Karpas-422 (cell line): Measurements from ENCODE around the gene PCGF5. TPM values are rescaled to one million over a fixed set of nuclear protein-coding genes. Genes with fewer than 3 reads are reported as not detected.

Experiments used
- DNase-seq: peaks from one replicate; pipeline ENCODE4 v3.0.0-alpha.2; 2015
- H2AFZ ChIP-seq: fragments of 200-600 bp; sonication (generic); 2 replicates; pipeline ENCODE4 v1.6.1; 2014; ENCODE audit warnings: antibody characterized with exemption, low read length, mixed read lengths
- H3K27ac ChIP-seq: fragments of 200-600 bp; sonication (generic); 2 replicates; pipeline ENCODE4 v1.5.1; 2014; ENCODE audit warnings: mild to moderate bottlenecking, low read length, moderate library complexity
- H3K27me3 ChIP-seq: fragments of 200-600 bp; sonication (generic); 2 replicates; pipeline ENCODE4 v1.6.1; 2014; ENCODE audit warnings: low read length, mixed read lengths
- H3K36me3 ChIP-seq: fragments of 200-600 bp; sonication (generic); 2 replicates; pipeline ENCODE4 v1.6.1; 2014; ENCODE audit warnings: low read length, mixed read lengths; ENCODE audit not compliant: insufficient read depth
- H3K4me1 ChIP-seq: fragments of 200-600 bp; sonication (generic); 2 replicates; pipeline ENCODE4 v1.6.1; 2014; ENCODE audit warnings: mild to moderate bottlenecking, low read length, mixed read lengths
- H3K4me2 ChIP-seq: fragments of 200-600 bp; sonication (generic); 2 replicates; pipeline ENCODE4 v1.6.1; 2014; ENCODE audit warnings: low read length, low read depth, mild to moderate bottlenecking; ENCODE audit not compliant: poor library complexity, severe bottlenecking
- H3K4me3 ChIP-seq: fragments of 200-600 bp; sonication (generic); 2 replicates; pipeline ENCODE4 v1.5.1; 2014; ENCODE audit warnings: mild to moderate bottlenecking, antibody characterized with exemption, low read length, mixed read lengths
- H3K79me2 ChIP-seq: fragments of 200-600 bp; sonication (generic); 2 replicates; pipeline ENCODE4 v1.6.1; 2014; ENCODE audit warnings: mild to moderate bottlenecking, low read length, mixed read lengths
- H3K9ac ChIP-seq: fragments of 200-600 bp; sonication (generic); 2 replicates; pipeline ENCODE4 v1.6.0; 2014; ENCODE audit warnings: low read length
- H3K9me2 ChIP-seq: fragments of 200-600 bp; sonication (generic), shearing (Covaris generic); replicated peaks from 2 replicates; pipeline ENCODE4 v1.6.0; 2014; ENCODE audit warnings: mild to moderate bottlenecking, low read length, moderate library complexity; ENCODE audit not compliant: insufficient read depth
- H3K9me3 ChIP-seq: fragments of 300-700, 200-600 bp; sonication (generic); 2 replicates; pipeline ENCODE4 v1.6.1; 2014; ENCODE audit warnings: low read length, mixed read lengths
- H4K20me1 ChIP-seq: fragments of 200-600 bp; sonication (generic); 2 replicates; pipeline ENCODE4 v1.6.1; 2014; ENCODE audit warnings: mild to moderate bottlenecking, antibody characterized with exemption, low read length, low read depth; ENCODE audit not compliant: insufficient read depth
- total RNA-seq: library from RNA; depleted of rRNA; stranded (reverse); fragments of >200 nt; shearing (Covaris generic); gene quantifications from 2 replicates; pipeline ENCODE4 v1.2.3, GENCODE V29; 2014; ENCODE audit warnings: low replicate concordance

Gene PCGF5
- total RNA-seq, 1 experiment from 2014 or later: 4.0 TPM

- DNase-seq: no peak
- H3K9ac ChIP-seq: no peak overlapping the region
- H2AFZ ChIP-seq: no peak overlapping the region
- H3K9me2 ChIP-seq: no peaks in the 10 kb centered on the region
- H3K9me3 ChIP-seq: no peaks in the 10 kb centered on the region
- no peak overlapping the region for H3K4me2 ChIP-seq
- H3K4me3 ChIP-seq: no peak overlapping the region
- H3K4me1 ChIP-seq: no peaks in the 10 kb centered on the region
- H4K20me1 ChIP-seq: no peaks in the 10 kb centered on the region
- no peaks in the 10 kb centered on the region for H3K79me2 ChIP-seq
- H3K27me3 ChIP-seq: no peaks in the 10 kb centered on the region
- H3K36me3 ChIP-seq: no peaks in the 10 kb centered on the region
- no peak overlapping the region for H3K27ac ChIP-seq
These were observed 19.1 kb upstream of the PCGF5 start for GRCh38 chr10:91201213-91201996.

GRCh38 chr10:91206427-91206826, 14.0 kb upstream of the PCGF5 start:
- Histone ChIP-seq H3K9me2 (no peaks in the 10 kb centered on the region), H3K9me3 (no peaks in the 10 kb centered on the region), H3K4me2 (no peak overlapping the region), H2AFZ (no peak overlapping the region), H4K20me1 (no peaks in the 10 kb centered on the region), H3K9ac (no peak overlapping the region), H3K36me3 (no peaks in the 10 kb centered on the region), H3K4me3 (no peak overlapping the region), H3K27ac (no peak overlapping the region), H3K4me1 (no peaks in the 10 kb centered on the region), H3K27me3 (no peaks in the 10 kb centered on the region), H3K79me2 (no peaks in the 10 kb centered on the region)
- no peak for DNase-seq

GRCh38 chr10:91206837-91207474, 13.5 kb upstream of the PCGF5 start:
- DNase-seq: no peak
- H3K27ac ChIP-seq: no peak overlapping the region
- no peaks in the 10 kb centered on the region for H3K36me3 ChIP-seq
- H3K4me3 ChIP-seq: no peak overlapping the region
- no peaks in the 10 kb centered on the region for H3K4me1 ChIP-seq
- no peaks in the 10 kb centered on the region for H4K20me1 ChIP-seq
- H2AFZ ChIP-seq: no peak overlapping the region
- H3K4me2 ChIP-seq: no peak overlapping the region
- no peaks in the 10 kb centered on the region for H3K79me2 ChIP-seq
- H3K9ac ChIP-seq: no peak overlapping the region
- H3K9me2 ChIP-seq: no peaks in the 10 kb centered on the region
- H3K9me3 ChIP-seq: no peaks in the 10 kb centered on the region
- no peaks in the 10 kb centered on the region for H3K27me3 ChIP-seq

GRCh38 chr10:91208642-91209041, 11.8 kb upstream of the PCGF5 start:
- Histone ChIP-seq H3K9me2 (no peaks in the 10 kb centered on the region), H3K9me3 (no peaks in the 10 kb centered on the region), H3K9ac (no peak overlapping the region), H3K36me3 (no peaks in the 10 kb centered on the region), H3K79me2 (no peaks in the 10 kb centered on the region), H3K27me3 (no peaks in the 10 kb centered on the region), H3K4me1 (no peaks in the 10 kb centered on the region), H3K4me2 (no peak overlapping the region), H3K4me3 (no peak overlapping the region), H2AFZ (no peak overlapping the region), H4K20me1 (no peaks in the 10 kb centered on the region), H3K27ac (no peak overlapping the region)
- no peak for DNase-seq

GRCh38 chr10:91210014-91210413, 10.4 kb upstream of the PCGF5 start:
- H3K4me1 ChIP-seq: no peaks in the 10 kb centered on the region
- H3K9me2 ChIP-seq: no peaks in the 10 kb centered on the region
- no peak overlapping the region for H3K4me2 ChIP-seq
- no peak for DNase-seq
- H4K20me1 ChIP-seq: no peaks in the 10 kb centered on the region
- H3K9me3 ChIP-seq: no peaks in the 10 kb centered on the region
- no peak overlapping the region for H3K4me3 ChIP-seq
- H3K36me3 ChIP-seq: no peaks in the 10 kb centered on the region
- no peak overlapping the region for H2AFZ ChIP-seq
- H3K9ac ChIP-seq: no peak overlapping the region
- H3K27me3 ChIP-seq: no peaks in the 10 kb centered on the region
- H3K27ac ChIP-seq: no peak overlapping the region
- no peaks in the 10 kb centered on the region for H3K79me2 ChIP-seq

GRCh38 chr10:91210435-91210834, 10.0 kb upstream of the PCGF5 start:
- Histone ChIP-seq H3K36me3 (no peaks in the 10 kb centered on the region), H3K4me1 (no peaks in the 10 kb centered on the region), H4K20me1 (no peaks in the 10 kb centered on the region), H3K4me3 (no peak overlapping the region), H3K9ac (no peak overlapping the region), H3K27me3 (no peaks in the 10 kb centered on the region), H3K27ac (no peak overlapping the region), H2AFZ (no peak overlapping the region), H3K9me3 (no peaks in the 10 kb centered on the region), H3K9me2 (no peaks in the 10 kb centered on the region), H3K4me2 (no peak overlapping the region), H3K79me2 (no peaks in the 10 kb centered on the region)
- DNase-seq: no peak

GRCh38 chr10:91211675-91212074, 8.8 kb upstream of the PCGF5 start:
- Histone ChIP-seq H3K27me3 (no peaks in the 10 kb centered on the region), H4K20me1 (no peaks in the 10 kb centered on the region), H3K4me2 (no peak overlapping the region), H3K27ac (no peak overlapping the region), H3K4me3 (no peak overlapping the region), H3K9me3 (no peaks in the 10 kb centered on the region), H3K79me2 (no peaks in the 10 kb centered on the region), H3K4me1 (no peaks in the 10 kb centered on the region), H3K9me2 (no peaks in the 10 kb centered on the region), H3K36me3 (no peaks in the 10 kb centered on the region), H3K9ac (no peak overlapping the region), H2AFZ (no peak overlapping the region)
- DNase-seq: no peak

GRCh38 chr10:91214911-91215310, 5.6 kb upstream of the PCGF5 start:
- Histone ChIP-seq H3K27me3 (no peaks in the 10 kb centered on the region), H3K27ac (no peak overlapping the region), H3K4me2 (no peak overlapping the region), H3K9ac (no peak overlapping the region), H3K4me1 (no peaks in the 10 kb centered on the region; the same call in 1 of the 2 replicates), H3K79me2 (no peaks in the 10 kb centered on the region), H3K4me3 (no peak overlapping the region), H3K9me2 (no peaks in the 10 kb centered on the region), H3K9me3 (no peaks in the 10 kb centered on the region), H4K20me1 (no peaks in the 10 kb centered on the region), H2AFZ (no peak overlapping the region), H3K36me3 (no peaks in the 10 kb centered on the region)
- no peak for DNase-seq
